HepG2 (cell line): ENCODE data around the gene DVL3. TPM values are rescaled to one million over a fixed set of nuclear protein-coding genes. Genes with fewer than 3 reads are reported as not detected.

Experiments used
- GABPA ChIP-seq, 2 experiments: IDR thresholded peaks; 2 replicates each; pipeline ENCODE4 v1.6.1; 2011 to 2016; ENCODE audit warnings: low read depth in 2 of 2, low read length in 1 of 2, missing biosample characterization in 1 of 2, missing genetic modification characterization in 1 of 2
- GATAD2A ChIP-seq: IDR thresholded peaks from 2 replicates; pipeline ENCODE4 v1.6.1; 2016
- HDAC1 ChIP-seq: sonication (generic); formaldehyde crosslinking; IDR thresholded peaks from 2 replicates; pipeline ENCODE4 v1.5.1; 2020; ENCODE audit warnings: mild to moderate bottlenecking, missing genetic modification reagents
- KDM2A ChIP-seq: sonication (generic); formaldehyde crosslinking; IDR thresholded peaks from 2 replicates; pipeline ENCODE4 v1.4.0; 2020; ENCODE audit warnings: low read depth, missing genetic modification reagents, borderline replicate concordance
- MED1 ChIP-seq: sonication (generic); formaldehyde crosslinking; IDR thresholded peaks from 2 replicates; pipeline ENCODE4 v1.4.0; 2020; ENCODE audit warnings: missing genetic modification reagents
- MTERF4 ChIP-seq: sonication (generic); formaldehyde crosslinking; IDR thresholded peaks from 2 replicates; pipeline ENCODE4 v1.8.0; 2023; ENCODE audit warnings: mild to moderate bottlenecking, missing genetic modification reagents
- MTF2 ChIP-seq: sonication (generic); formaldehyde crosslinking; IDR thresholded peaks from 2 replicates; pipeline ENCODE4 v1.5.0; 2020; ENCODE audit warnings: missing genetic modification reagents, borderline replicate concordance
- PHF20 ChIP-seq: sonication (generic); formaldehyde crosslinking; IDR thresholded peaks from 2 replicates; pipeline ENCODE4 v1.5.0; 2020; ENCODE audit warnings: mild to moderate bottlenecking, missing genetic modification reagents
- REPIN1 ChIP-seq: sonication (generic); formaldehyde crosslinking; IDR thresholded peaks from 2 replicates; pipeline ENCODE4 v1.8.0; 2022; ENCODE audit warnings: missing genetic modification reagents, low read depth, mild to moderate bottlenecking, borderline replicate concordance
- SALL1 ChIP-seq: sonication (generic); formaldehyde crosslinking; IDR thresholded peaks from 2 replicates; pipeline ENCODE4 v1.8.0; 2022; ENCODE audit warnings: mild to moderate bottlenecking, missing genetic modification reagents
- SKI ChIP-seq: fragments of 450-650 bp; IDR thresholded peaks from one replicate; pipeline ENCODE4 v1.6.1; 2018; ENCODE audit warnings: mild to moderate bottlenecking; ENCODE audit not compliant: partially characterized antibody
- SOX13 ChIP-seq, 3 experiments: fragments of 450-650 bp in 1 of 3; sonication (generic) in 1 of 3; formaldehyde crosslinking in 1 of 3; IDR thresholded peaks in 2 of 3; conservative IDR thresholded peaks in 1 of 3; 2 replicates each; pipeline versions ENCODE4 v1.5.0 to v1.6.1; 2016 to 2020; ENCODE audit warnings: antibody characterized with exemption in 1 of 3, mild to moderate bottlenecking in 1 of 3, missing compliant biosample characterization in 1 of 3, missing genetic modification reagents in 1 of 3, moderate library complexity in 1 of 3
- SP4 ChIP-seq: sonication (generic); formaldehyde crosslinking; IDR thresholded peaks from 2 replicates; pipeline ENCODE4 v1.8.1; 2023; ENCODE audit warnings: mild to moderate bottlenecking, missing genetic modification reagents
- SP5 ChIP-seq: IDR thresholded peaks from 2 replicates; pipeline ENCODE4 v1.6.1; 2016; ENCODE audit warnings: low read depth, borderline replicate concordance
- TGIF2 ChIP-seq: IDR thresholded peaks from 2 replicates; pipeline ENCODE4 v1.6.1; 2016; ENCODE audit warnings: control low read depth, missing compliant biosample characterization
- THAP11 ChIP-seq: IDR thresholded peaks from 2 replicates; pipeline ENCODE4 v1.6.1; 2016; ENCODE audit warnings: missing biosample characterization, missing genetic modification reagents
- TMF1 ChIP-seq: sonication (generic); formaldehyde crosslinking; IDR thresholded peaks from 2 replicates; pipeline ENCODE4 v1.8.1; 2022; ENCODE audit warnings: low read depth, missing genetic modification reagents
- ZBTB25 ChIP-seq: IDR thresholded peaks from 2 replicates; pipeline ENCODE4 v1.6.1; 2018; ENCODE audit warnings: missing genetic modification reagents
- ZFY ChIP-seq: sonication (generic); formaldehyde crosslinking; IDR thresholded peaks from 2 replicates; pipeline ENCODE4 v1.4.0; 2020; ENCODE audit warnings: missing genetic modification reagents
- ZNF768 ChIP-seq: sonication (generic); formaldehyde crosslinking; IDR thresholded peaks from 2 replicates; pipeline ENCODE4 v1.4.0; 2020; ENCODE audit warnings: missing genetic modification reagents
- polyA plus RNA-seq, 8 experiments: library from polyadenylated mRNA; depleted of rRNA in 3 of 8; stranded (reverse) in 7 of 8; unstranded in 1 of 8; fragments of >200 nt; fragmentation: Illumina TruSeq in 4 of 8; extraction: Trizol in 4 of 8; gene quantifications; 2 replicates each; pipeline versions ENCODE4 v1.2.1 to v1.2.3, GENCODE V29; 2011 to 2016; ENCODE audit warnings: low read depth in 4 of 8, missing spikeins in 1 of 8, mixed read lengths in 1 of 8; ENCODE audit not compliant: insufficient read depth in 1 of 8
- total RNA-seq, 5 experiments: library from RNA; depleted of rRNA; stranded (reverse); fragments of >200 nt; fragmentation: Illumina TruSeq; extraction: Trizol; gene quantifications; 2 replicates each; pipeline ENCODE4 v1.2.3, GENCODE V29; 2016; ENCODE audit warnings: low read depth in 1 of 5
- TF ChIP-seq, protein P1 (sequence below): sonication (generic); formaldehyde crosslinking; IDR thresholded peaks from 2 replicates; pipeline ENCODE4 v1.4.0; 2020; ENCODE audit warnings: missing genetic modification reagents
- TF ChIP-seq, protein P2 (sequence below): sonication (generic); formaldehyde crosslinking; IDR thresholded peaks from 2 replicates; pipeline ENCODE4 v1.8.0; 2022; ENCODE audit warnings: low read depth, missing genetic modification reagents
- TF ChIP-seq, protein P3 (sequence below): IDR thresholded peaks from 2 replicates; pipeline ENCODE4 v1.6.1; 2012; ENCODE audit warnings: inconsistent platforms

DVL3 gene
- total and polyA plus RNA-seq, 2 of the 13 experiments (the other 11 are each of a cell fraction or from before 2014, with no cell fraction given) = 29.0 to 36.1 TPM

DNA sequence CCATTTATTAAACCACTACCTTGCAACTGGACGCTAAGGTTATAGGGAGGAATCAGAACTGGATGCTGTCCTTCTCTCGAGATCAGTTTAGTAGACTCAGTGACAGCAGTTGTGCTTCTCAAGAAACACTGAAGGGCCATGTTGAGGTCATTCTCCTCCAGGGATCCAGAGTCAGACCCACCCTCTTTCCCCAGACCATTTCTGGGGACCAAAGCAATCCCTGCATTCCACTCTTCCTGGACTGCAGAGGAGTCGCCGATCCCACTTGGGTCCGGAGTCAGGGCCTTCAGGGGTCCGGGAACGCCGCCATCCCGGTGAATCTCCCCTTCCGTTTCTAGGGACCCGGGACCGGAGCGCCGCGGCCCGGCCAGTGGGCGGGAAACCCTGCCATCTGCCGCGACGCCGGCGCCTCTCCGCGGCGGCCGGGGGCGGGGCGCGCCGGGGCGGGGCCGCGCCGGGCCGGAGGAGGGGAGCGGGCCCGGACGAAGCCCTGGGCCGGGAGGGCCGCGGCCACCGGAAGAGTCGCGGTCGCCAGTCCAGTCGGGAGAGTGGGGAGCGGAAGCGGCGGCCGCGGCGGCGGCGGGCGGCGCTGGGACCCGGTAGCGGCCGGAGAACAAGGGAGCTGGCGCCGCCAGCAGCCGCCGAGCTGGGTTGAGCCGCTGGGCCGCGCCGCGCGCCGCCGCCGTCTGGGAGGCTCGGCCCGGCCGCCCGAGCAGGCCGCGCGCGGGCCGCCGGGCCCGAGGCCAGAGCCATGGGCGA lies at the start of gene DVL3 (continued):
- TF ChIP-seq MTF2 (CRISPR knock-in tag) (peak; percentile 55; the same call in 1 of the 2 replicates), REPIN1 (CRISPR knock-in tag) (0 out of 2 replicates have a peak, but pooled peaks have one; percentile 37), SP5 (CRISPR knock-in tag) (peak; percentile 64; the same call in 1 of the 2 replicates), GABPA (IDR thresholded peaks at IDR 0.05; ENCODE audit: low read depth, low read length) (peak; percentile 76), GABPA (CRISPR knock-in tag; IDR thresholded peaks at IDR 0.05; ENCODE audit: low read depth) (no peak; the same call in 1 of the 2 replicates), THAP11 (CRISPR knock-in tag) (peak; percentile 55), ZBTB25 (CRISPR knock-in tag) (peak; percentile 56; the same call in 1 of the 2 replicates), ZFY (CRISPR knock-in tag) (peak; percentile 78), TMF1 (CRISPR knock-in tag) (peak; percentile 28; the same call in 1 of the 2 replicates), MED1 (CRISPR knock-in tag) (peak; percentile 36; the same call in 1 of the 2 replicates), PHF20 (0 out of 2 replicates have a peak, but pooled peaks have one; percentile 25), SALL1 (CRISPR knock-in tag) (0 out of 2 replicates have a peak, but pooled peaks have one; percentile 9), TGIF2 (CRISPR knock-in tag) (0 out of 2 replicates have a peak, but pooled peaks have one; percentile 21), KDM2A (CRISPR knock-in tag) (0 out of 2 replicates have a peak, but pooled peaks have one; percentile 24), SP4 (peak; percentile 58), GATAD2A (CRISPR knock-in tag) (no peak), ZNF768 (CRISPR knock-in tag) (0 out of 2 replicates have a peak, but pooled peaks have one; percentile 18), SOX13 (IDR thresholded peaks at IDR 0.05) (no peak), SOX13 (CRISPR knock-in tag; conservative IDR thresholded peaks at IDR 0.05 in 1 of 2, IDR thresholded peaks at IDR 0.05 in 1 of 2) (no peak), SKI (peak; percentile 37), HDAC1 (CRISPR knock-in tag) (0 out of 2 replicates have a peak, but pooled peaks have one; percentile 34), MTERF4 (CRISPR knock-in tag) (no peak)
- TF ChIP-seq, protein P1, sequence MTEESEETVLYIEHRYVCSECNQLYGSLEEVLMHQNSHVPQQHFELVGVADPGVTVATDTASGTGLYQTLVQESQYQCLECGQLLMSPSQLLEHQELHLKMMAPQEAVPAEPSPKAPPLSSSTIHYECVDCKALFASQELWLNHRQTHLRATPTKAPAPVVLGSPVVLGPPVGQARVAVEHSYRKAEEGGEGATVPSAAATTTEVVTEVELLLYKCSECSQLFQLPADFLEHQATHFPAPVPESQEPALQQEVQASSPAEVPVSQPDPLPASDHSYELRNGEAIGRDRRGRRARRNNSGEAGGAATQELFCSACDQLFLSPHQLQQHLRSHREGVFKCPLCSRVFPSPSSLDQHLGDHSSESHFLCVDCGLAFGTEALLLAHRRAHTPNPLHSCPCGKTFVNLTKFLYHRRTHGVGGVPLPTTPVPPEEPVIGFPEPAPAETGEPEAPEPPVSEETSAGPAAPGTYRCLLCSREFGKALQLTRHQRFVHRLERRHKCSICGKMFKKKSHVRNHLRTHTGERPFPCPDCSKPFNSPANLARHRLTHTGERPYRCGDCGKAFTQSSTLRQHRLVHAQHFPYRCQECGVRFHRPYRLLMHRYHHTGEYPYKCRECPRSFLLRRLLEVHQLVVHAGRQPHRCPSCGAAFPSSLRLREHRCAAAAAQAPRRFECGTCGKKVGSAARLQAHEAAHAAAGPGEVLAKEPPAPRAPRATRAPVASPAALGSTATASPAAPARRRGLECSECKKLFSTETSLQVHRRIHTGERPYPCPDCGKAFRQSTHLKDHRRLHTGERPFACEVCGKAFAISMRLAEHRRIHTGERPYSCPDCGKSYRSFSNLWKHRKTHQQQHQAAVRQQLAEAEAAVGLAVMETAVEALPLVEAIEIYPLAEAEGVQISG = peak; percentile 62
- TF ChIP-seq, protein P2, sequence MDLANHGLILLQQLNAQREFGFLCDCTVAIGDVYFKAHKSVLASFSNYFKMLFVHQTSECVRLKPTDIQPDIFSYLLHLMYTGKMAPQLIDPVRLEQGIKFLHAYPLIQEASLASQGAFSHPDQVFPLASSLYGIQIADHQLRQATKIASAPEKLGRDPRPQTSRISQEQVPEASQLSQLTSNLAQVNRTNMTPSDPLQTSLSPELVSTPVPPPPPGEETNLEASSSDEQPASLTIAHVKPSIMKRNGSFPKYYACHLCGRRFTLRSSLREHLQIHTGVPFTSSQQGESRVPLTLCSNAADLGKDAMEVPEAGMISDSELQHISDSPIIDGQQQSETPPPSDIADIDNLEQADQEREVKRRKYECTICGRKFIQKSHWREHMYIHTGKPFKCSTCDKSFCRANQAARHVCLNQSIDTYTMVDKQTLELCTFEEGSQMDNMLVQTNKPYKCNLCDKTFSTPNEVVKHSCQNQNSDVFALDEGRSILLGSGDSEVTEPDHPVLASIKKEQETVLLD (CRISPR knock-in tag) = peak; percentile 93
- TF ChIP-seq, protein P3, sequence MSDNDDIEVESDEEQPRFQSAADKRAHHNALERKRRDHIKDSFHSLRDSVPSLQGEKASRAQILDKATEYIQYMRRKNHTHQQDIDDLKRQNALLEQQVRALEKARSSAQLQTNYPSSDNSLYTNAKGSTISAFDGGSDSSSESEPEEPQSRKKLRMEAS = peak; percentile 49; the same call in 1 of the 2 replicates
